HepG2 (cell line): ENCODE measurements around the gene PSMD9. TPM values are rescaled to one million over a fixed set of nuclear protein-coding genes. Genes with fewer than 3 reads are reported as not detected.

ENCODE experiments used
- ATAC-seq: fragments of 200-7000 bp; cut with Tn5 transposase; 3 replicates; pipeline ENCODE4 v1.9.1; 2020; ENCODE audit warnings: mild to moderate bottlenecking, moderate library complexity
- BruUV-seq: library from RNA; stranded (reverse); fragments of 400-500 nt; replicated peaks from 2 replicates; lab custom pipeline; 2021; lab: Mats Ljungman, UMichigan
- CTCF ChIA-PET: fragments of 300-600 bp; formaldehyde crosslinking; extraction: SDS; loops from one replicate; lab custom pipeline; 2021; ENCODE audit warnings: low total read pairs, inconsistent platforms, low intra/inter-chr PET ratio; lab: Yijun Ruan, JAX
- POLR2A ChIA-PET: fragments of 350-600 bp; sonication (Branson Sonifier 250); formaldehyde crosslinking; loops from one replicate; lab custom pipeline; 2020; ENCODE audit warnings: antibody characterized with exemption, inconsistent platforms; lab: Yijun Ruan, JAX
- DNase-seq: peaks from one replicate; pipeline ENCODE4 v3.0.0-alpha.2; 2015; ENCODE audit warnings: low spot score
- FAIRE-seq: peaks from 3 replicates; lab custom pipeline; 2011; peaks lifted over from hg19 to GRCh38; lab: Jason Lieb, UNC
- H2AFZ ChIP-seq: one replicate; pipeline ENCODE4 v1.6.1; 2011; ENCODE audit warnings: low read length, inconsistent platforms
- H3K27ac ChIP-seq: fragments of 300-600 bp; 3 replicates; pipeline ENCODE4 v1.8.0; 2011; ENCODE audit warnings: mixed run types, mild to moderate bottlenecking, mixed read lengths, low read length, inconsistent platforms; ENCODE audit not compliant: insufficient read depth; ENCODE audit errors: extremely low read length
- H3K27me3 ChIP-seq, 2 experiments: fragments of 200-600 bp in 1 of 2; 2 replicates in 1 of 2; 3 replicates in 1 of 2; pipeline versions ENCODE4 v1.6.0 to v1.8.0; 2011; ENCODE audit warnings: low read length in 2 of 2, mild to moderate bottlenecking in 2 of 2, moderate library complexity in 2 of 2, inconsistent platforms in 1 of 2; ENCODE audit not compliant: insufficient read depth in 2 of 2, control insufficient read depth in 1 of 2
- H3K36me3 ChIP-seq, 2 experiments: fragments of 200-600 bp in 1 of 2; replicated peaks in 1 of 2; 2 replicates in 1 of 2; 3 replicates in 1 of 2; pipeline versions ENCODE4 v1.5.1 to v1.8.0; 2011; ENCODE audit warnings: low read length in 2 of 2, inconsistent platforms in 1 of 2; ENCODE audit not compliant: insufficient read depth in 2 of 2, control insufficient read depth in 1 of 2
- H3K4me1 ChIP-seq: 2 replicates; pipeline ENCODE4 v1.5.1; 2012; ENCODE audit warnings: low read length, inconsistent platforms; ENCODE audit not compliant: insufficient read depth
- H3K4me2 ChIP-seq: 2 replicates; pipeline ENCODE4 v1.6.0; 2011; ENCODE audit warnings: low read depth, low read length, inconsistent platforms
- H3K4me3 ChIP-seq, 3 experiments: fragments of 200-600 bp in 1 of 3; sonication (generic), shearing (Covaris generic) in 1 of 3; replicated peaks in 1 of 3; 2 replicates each; pipeline ENCODE4 v1.5.1; 2011 to 2016; ENCODE audit warnings: low read length in 3 of 3, inconsistent platforms in 2 of 3, low read depth in 2 of 3, mild to moderate bottlenecking in 2 of 3, control low read depth in 1 of 3, mixed read lengths in 1 of 3; ENCODE audit not compliant: insufficient read depth in 1 of 3
- H3K79me2 ChIP-seq: one replicate; pipeline ENCODE4 v1.6.1; 2011; ENCODE audit warnings: low read length, inconsistent platforms; ENCODE audit not compliant: insufficient read depth
- H3K9ac ChIP-seq: 2 replicates; pipeline ENCODE4 v1.6.0; 2011; ENCODE audit warnings: mild to moderate bottlenecking, low read depth, low read length, inconsistent platforms; ENCODE audit not compliant: insufficient read depth
- H3K9me3 ChIP-seq: 2 replicates; pipeline ENCODE4 v1.5.1; 2012; ENCODE audit warnings: mild to moderate bottlenecking, low read length
- H4K20me1 ChIP-seq: 2 replicates; pipeline ENCODE4 v1.6.0; 2011; ENCODE audit warnings: inconsistent platforms, mild to moderate bottlenecking, low read length, moderate library complexity; ENCODE audit not compliant: insufficient read depth
- AGO1 ChIP-seq: fragments of 200-400 bp; formaldehyde crosslinking; IDR thresholded peaks from 2 replicates; pipeline ENCODE4 v1.6.1; 2017; ENCODE audit warnings: mild to moderate bottlenecking, low read depth, low read length, moderate library complexity; ENCODE audit not compliant: poor library complexity, severe bottlenecking
- BCL6 ChIP-seq: IDR thresholded peaks from 2 replicates; pipeline ENCODE4 v1.6.1; 2016; ENCODE audit warnings: missing genetic modification reagents, missing compliant biosample characterization
- CREB3 ChIP-seq: sonication (generic); formaldehyde crosslinking; IDR thresholded peaks from 2 replicates; pipeline ENCODE4 v1.5.0; 2020; ENCODE audit warnings: missing genetic modification reagents
- DDIT3 ChIP-seq: sonication (generic); formaldehyde crosslinking; IDR thresholded peaks from 2 replicates; pipeline ENCODE4 v1.4.0; 2020; ENCODE audit warnings: mild to moderate bottlenecking, missing genetic modification reagents
- IRF1 ChIP-seq: sonication (generic); formaldehyde crosslinking; IDR thresholded peaks from 2 replicates; pipeline ENCODE4 v1.4.0; 2020; ENCODE audit warnings: low read depth, mild to moderate bottlenecking, missing genetic modification reagents
- SP5 ChIP-seq: IDR thresholded peaks from 2 replicates; pipeline ENCODE4 v1.6.1; 2016; ENCODE audit warnings: low read depth, borderline replicate concordance
- SRY ChIP-seq: sonication (generic); formaldehyde crosslinking; IDR thresholded peaks from 2 replicates; pipeline ENCODE4 v1.8.0; 2022; ENCODE audit warnings: mild to moderate bottlenecking, missing genetic modification reagents
- TEAD3 ChIP-seq: optimal IDR thresholded peaks from 2 replicates; pipeline ENCODE3; 2016; ENCODE audit warnings: borderline replicate concordance
- ZFP41 ChIP-seq: sonication (generic); formaldehyde crosslinking; IDR thresholded peaks from 2 replicates; pipeline ENCODE4 v1.4.0; 2020; ENCODE audit warnings: mild to moderate bottlenecking, missing genetic modification reagents, borderline replicate concordance
- ZNF318 ChIP-seq: sonication (generic); formaldehyde crosslinking; IDR thresholded peaks from 2 replicates; pipeline ENCODE4 v1.4.0; 2020; ENCODE audit warnings: mild to moderate bottlenecking, missing genetic modification reagents
- WGBS: methylation state at CpG from one replicate; pipeline ENCODE4 v1.1.6; 2017; ENCODE audit warnings: low lambda C conversion rate; 5-methylcytosine and 5-hydroxymethylcytosine counted together
- in situ Hi-C: cut with HindIII; loops from 2 replicates; pipeline ENCODE4 v1.10.0; 2017; ENCODE audit warnings: low pct_unique_long_range_greater_than_20kb; ENCODE audit not compliant: extremely low pct_ligation_motif_present
- intact Hi-C: fragments of 100-400 bp; cut with micrococcal nuclease; formaldehyde crosslinking; loops from one replicate; pipeline ENCODE4 v1.10.0; 2022; ENCODE audit not compliant: unreplicated experiment
- polyA plus RNA-seq, 8 experiments: library from polyadenylated mRNA; depleted of rRNA in 3 of 8; stranded (reverse) in 7 of 8; unstranded in 1 of 8; fragments of >200 nt; fragmentation: Illumina TruSeq in 4 of 8; extraction: Trizol in 4 of 8; gene quantifications; 2 replicates each; pipeline versions ENCODE4 v1.2.1 to v1.2.3, GENCODE V29; 2011 to 2016; ENCODE audit warnings: low read depth in 4 of 8, missing spikeins in 1 of 8, mixed read lengths in 1 of 8; ENCODE audit not compliant: insufficient read depth in 1 of 8
- total RNA-seq, 5 experiments: library from RNA; depleted of rRNA; stranded (reverse); fragments of >200 nt; fragmentation: Illumina TruSeq; extraction: Trizol; gene quantifications; 2 replicates each; pipeline ENCODE4 v1.2.3, GENCODE V29; 2016; ENCODE audit warnings: low read depth in 1 of 5

PSMD9 gene
- total and polyA plus RNA-seq, 2 of the 13 experiments (the other 11 are each of a cell fraction or from before 2014, with no cell fraction given): 41.4 to 61.1 TPM

GRCh38 chr12:121858318-121858661 lies 30.3 kb upstream of the PSMD9 start (continued):
- TF ChIP-seq SRY (CRISPR knock-in tag): peak; percentile 16; the same call in 1 of the 2 replicates
- TF ChIP-seq, all 625 proteins: peak for 17

GRCh38 chr12:121858662-121859572 lies 29.7 kb upstream of the PSMD9 start, which contains the start of gene HPD:
HPD (minus strand) TSS chr12:121858859; CDS start chr12:121858823, 36 bp downstream.
- H3K4me2 ChIP-seq: peak within 1 kb of the TSS; percentile 98
- peaks cover 76% of the 10 kb centered on the region for H3K4me1 ChIP-seq
- ChIA-PET CTCF (no interaction called here), POLR2A (interaction anchor here (0.8 to 6.4 kb wide), 13 partner anchors 16 to 147 kb away, joined by 3 to 52 read pairs (median 5); partner anchors contain the start of genes PSMD9, RHOF, SETD1B and TMEM120B)
- peaks cover 10% of the 10 kb centered on the region for H3K79me2 ChIP-seq
- intact Hi-C loops (loop anchor here (1.0 to 2.0 kb wide), 2 partner anchors 18 to 29 kb away; partner anchors contain the start of gene PSMD9), in situ Hi-C loops (no loop called here)
- H3K9ac ChIP-seq: peak within 1 kb of the TSS; percentile 93
- peak; percentile 89 for FAIRE-seq
- H3K36me3 ChIP-seq: peaks cover 0 to 4% of the 10 kb centered on the region in 2 experiments; a peak in 2 of 5 replicates
- no peaks in the 10 kb centered on the region for H3K9me3 ChIP-seq
- H4K20me1 ChIP-seq: no peaks in the 10 kb centered on the region
- 0% methylated on average over 7 of the region's 16 CpGs for WGBS
- peak; percentile 70 for ATAC-seq
- H3K27me3 ChIP-seq: no peaks in the 10 kb centered on the region; a peak in 1 of 5 replicates
- H3K27ac ChIP-seq: peak within 1 kb of the TSS; percentile 100
- no TSS peak for BruUV-seq
- H2AFZ ChIP-seq: no peak within 1 kb of the TSS
- H3K4me3 ChIP-seq: peak within 1 kb of the TSS; percentile 58 to 78 (median 60)
- DNase-seq: peak; percentile 91
- TF ChIP-seq CREB3 (CRISPR knock-in tag): no peak
- peak; percentile 82 for TF ChIP-seq TEAD3
- TF ChIP-seq IRF1 (CRISPR knock-in tag): no peak
- no peak for TF ChIP-seq AGO1
- TF ChIP-seq DDIT3 (CRISPR knock-in tag): no peak
- TF ChIP-seq ZFP41 (CRISPR knock-in tag): no peak
- peak; percentile 43; the same call in 1 of the 2 replicates for TF ChIP-seq SP5 (CRISPR knock-in tag)
- TF ChIP-seq ZNF318: no peak
- no peak; the same call in none of the 2 replicates for TF ChIP-seq BCL6 (CRISPR knock-in tag)
